GM23338 (cell line): ENCODE data around the gene B3GALT4. TPM values are rescaled to one million over a fixed set of nuclear protein-coding genes. Genes with fewer than 3 reads are reported as not detected.

Experiments used
- ATAC-seq: fragments of 200-7000 bp; cut with Tn5 transposase; 3 replicates; pipeline ENCODE4 v1.9.1; 2020
- DNase-seq: peaks from one replicate; pipeline ENCODE4 v3.0.0-alpha.2; 2015; ENCODE audit warnings: low spot score
- H2AFZ ChIP-seq: fragments of 200-600 bp; sonication (generic); 2 replicates; pipeline ENCODE4 v1.8.0; 2016; ENCODE audit warnings: antibody characterized with exemption, mild to moderate bottlenecking, moderate library complexity
- H3F3A ChIP-seq: fragments of 200-600 bp; sonication (generic); replicated peaks from 2 replicates; pipeline ENCODE4 v1.8.0; 2017; ENCODE audit warnings: antibody characterized with exemption, mixed run types, low read depth
- H3K27ac ChIP-seq: fragments of 200-600 bp; sonication (generic); 2 replicates; pipeline ENCODE4 v1.6.1; 2016; ENCODE audit warnings: low read depth
- H3K27me3 ChIP-seq: fragments of 200-600 bp; sonication (generic); 2 replicates; pipeline ENCODE4 v1.8.0; 2016; ENCODE audit warnings: mild to moderate bottlenecking, mixed run types, moderate library complexity; ENCODE audit not compliant: insufficient read depth
- H3K36me3 ChIP-seq: fragments of 200-600 bp; sonication (generic); 2 replicates; pipeline ENCODE4 v1.8.0; 2016; ENCODE audit warnings: mild to moderate bottlenecking; ENCODE audit not compliant: insufficient read depth
- H3K4me1 ChIP-seq: fragments of 200-600 bp; sonication (generic); 2 replicates; pipeline ENCODE4 v1.8.0; 2016; ENCODE audit warnings: mild to moderate bottlenecking, moderate library complexity; ENCODE audit not compliant: insufficient read depth
- H3K4me2 ChIP-seq: fragments of 200-600 bp; sonication (generic); 2 replicates; pipeline ENCODE4 v1.7.1; 2017; ENCODE audit warnings: mixed run types
- H3K4me3 ChIP-seq: fragments of 200-600 bp; sonication (generic); 2 replicates; pipeline ENCODE4 v1.6.1; 2016; ENCODE audit warnings: mixed run types
- H3K79me2 ChIP-seq: fragments of 200-600 bp; sonication (generic); replicated peaks from 2 replicates; pipeline ENCODE4 v1.8.0; 2017; ENCODE audit warnings: mild to moderate bottlenecking; ENCODE audit not compliant: insufficient read depth
- H3K9me2 ChIP-seq: fragments of 200-600 bp; sonication (generic); 2 replicates; pipeline ENCODE4 v1.8.0; 2017; ENCODE audit not compliant: insufficient read depth
- H4K20me1 ChIP-seq: fragments of 200-600 bp; sonication (generic); replicated peaks from 2 replicates; pipeline ENCODE4 v1.8.0; 2017; ENCODE audit warnings: mild to moderate bottlenecking; ENCODE audit not compliant: insufficient read depth
- H3K27ac Mint-ChIP-seq: 2 replicates; pipeline ENCODE4 v1.8.0; 2020; ENCODE audit warnings: inconsistent platforms, mild to moderate bottlenecking, moderate library complexity, mixed read lengths
- H3K27me3 Mint-ChIP-seq: 3 replicates; pipeline ENCODE4 v1.8.0; 2022; ENCODE audit warnings: low read depth, mild to moderate bottlenecking, moderate library complexity, mixed read lengths, inconsistent platforms; ENCODE audit not compliant: insufficient read depth, poor library complexity
- H3K36me3 Mint-ChIP-seq: 3 replicates; pipeline ENCODE4 v1.8.0; 2021; ENCODE audit warnings: low read depth, mild to moderate bottlenecking, inconsistent platforms, moderate library complexity, mixed read lengths
- H3K4me1 Mint-ChIP-seq: 3 replicates; pipeline ENCODE4 v1.8.0; 2020; ENCODE audit warnings: mild to moderate bottlenecking, inconsistent platforms, mixed read lengths
- H3K4me3 Mint-ChIP-seq: 3 replicates; pipeline ENCODE4 v1.8.0; 2021; ENCODE audit warnings: moderate library complexity, mild to moderate bottlenecking, inconsistent platforms, mixed read lengths
- H3K9me3 Mint-ChIP-seq: 3 replicates; pipeline ENCODE4 v1.8.0; 2020; ENCODE audit warnings: moderate library complexity, mild to moderate bottlenecking, inconsistent platforms, mixed read lengths
- CREB1 ChIP-seq: fragments of 250-450 bp; sonication (Bioruptor Pico); IDR thresholded peaks from 2 replicates; pipeline ENCODE4 v1.5.0; 2020; ENCODE audit warnings: low read depth, mild to moderate bottlenecking, moderate library complexity
- ETS1 ChIP-seq: IDR thresholded peaks from 2 replicates; pipeline ENCODE4 v1.6.1; 2016; ENCODE audit warnings: antibody characterized with exemption
- EZH2 ChIP-seq: fragments of 200-600 bp; sonication (generic); IDR thresholded peaks from one replicate; pipeline ENCODE4 v1.8.0; 2017; ENCODE audit warnings: antibody characterized with exemption, mild to moderate bottlenecking, low read depth; ENCODE audit not compliant: unreplicated experiment
- EZH2phosphoT487 ChIP-seq: fragments of 200-600 bp; sonication (generic); IDR thresholded peaks from one replicate; pipeline ENCODE4 v1.8.1; 2018; ENCODE audit warnings: antibody characterized with exemption; ENCODE audit not compliant: unreplicated experiment
- JUNB ChIP-seq: IDR thresholded peaks from one replicate; pipeline ENCODE4 v1.6.1; 2016; ENCODE audit warnings: antibody characterized with exemption; ENCODE audit not compliant: unreplicated experiment
- NANOG ChIP-seq: IDR thresholded peaks from 2 replicates; pipeline ENCODE4 v1.6.1; 2016; ENCODE audit warnings: antibody characterized with exemption, borderline replicate concordance
- POLR2AphosphoS5 ChIP-seq: IDR thresholded peaks from 2 replicates; pipeline ENCODE4 v1.6.1; 2016; ENCODE audit warnings: antibody characterized with exemption, low read depth
- STAT1 ChIP-seq: IDR thresholded peaks from one replicate; pipeline ENCODE4 v1.6.1; 2016; ENCODE audit warnings: antibody characterized with exemption; ENCODE audit not compliant: unreplicated experiment
- ZNF114 ChIP-seq: fragments of 250-450 bp; sonication (Bioruptor Pico); IDR thresholded peaks from 2 replicates; pipeline ENCODE4 v1.5.0; 2020; ENCODE audit warnings: mild to moderate bottlenecking, moderate library complexity
- ZNF331 ChIP-seq: fragments of 250-450 bp; sonication (Bioruptor Pico); IDR thresholded peaks from 2 replicates; pipeline ENCODE4 v1.5.0; 2020; ENCODE audit warnings: low read depth, mild to moderate bottlenecking, moderate library complexity
- ZNF462 ChIP-seq: fragments of 250-450 bp; sonication (Bioruptor Pico); IDR thresholded peaks from 2 replicates; pipeline ENCODE4 v1.5.0; 2020; ENCODE audit warnings: mild to moderate bottlenecking, moderate library complexity
- polyA plus RNA-seq: library from polyadenylated mRNA; unstranded; fragments of >200 nt; fragmentation: Nextera tagmentation; extraction: Ambion mirVana; gene quantifications from 2 replicates; pipeline ENCODE4 v1.2.1, GENCODE V29; 2016
- total RNA-seq: library from RNA; depleted of rRNA; stranded (reverse); fragments of >200 nt; shearing (Covaris generic); gene quantifications from 2 replicates; pipeline ENCODE4 v1.2.3, GENCODE V29; 2014
- TF ChIP-seq, protein P1 (sequence below), 2 experiments: fragments of 200-600 bp in 1 of 2; sonication (generic) in 1 of 2; conservative IDR thresholded peaks; 2 replicates each; pipeline versions ENCODE4 v1.5.1 to v1.6.1; 2016 to 2017; ENCODE audit warnings: antibody characterized with exemption in 2 of 2, low read depth in 2 of 2, mild to moderate bottlenecking in 2 of 2, moderate library complexity in 1 of 2
- TF ChIP-seq, protein P2 (sequence below): IDR thresholded peaks from one replicate; pipeline ENCODE4 v1.6.1; 2018; ENCODE audit warnings: antibody characterized with exemption; ENCODE audit not compliant: unreplicated experiment

The B3GALT4 gene
- total and polyA plus RNA-seq, 2 experiments from 2014 or later: 1.3 to 2.3 TPM

- DNase-seq: no peak
- H3K9me2 ChIP-seq: peaks cover 5% of the 10 kb centered on the region; the same call in 1 of the 2 replicates
- ATAC-seq: no peak
- no peak overlapping the region for H3K4me2 ChIP-seq
- no peak overlapping the region for H3K4me3 Mint-ChIP-seq
- peaks cover 11% of the 10 kb centered on the region for H3K27me3 Mint-ChIP-seq
- H3K27ac ChIP-seq: no peak overlapping the region
- H3K9me3 Mint-ChIP-seq: no peaks in the 10 kb centered on the region
- H3K4me1 ChIP-seq: peaks cover 9% of the 10 kb centered on the region
- H3K36me3 ChIP-seq: no peaks in the 10 kb centered on the region
- H3K27ac Mint-ChIP-seq: no peak overlapping the region
- H3K4me3 ChIP-seq: no peak overlapping the region
- peaks cover 14% of the 10 kb centered on the region for H3K4me1 Mint-ChIP-seq
- H3F3A ChIP-seq: no peaks in the 10 kb centered on the region
- no peaks in the 10 kb centered on the region for H4K20me1 ChIP-seq
- peaks cover 19% of the 10 kb centered on the region; the same call in 1 of the 2 replicates for H3K27me3 ChIP-seq
- no peaks in the 10 kb centered on the region for H3K36me3 Mint-ChIP-seq
- no peaks in the 10 kb centered on the region for H3K79me2 ChIP-seq
- H2AFZ ChIP-seq: no peak overlapping the region
- no peak for TF ChIP-seq POLR2AphosphoS5
- TF ChIP-seq ZNF331: no peak
- TF ChIP-seq, protein P1, sequence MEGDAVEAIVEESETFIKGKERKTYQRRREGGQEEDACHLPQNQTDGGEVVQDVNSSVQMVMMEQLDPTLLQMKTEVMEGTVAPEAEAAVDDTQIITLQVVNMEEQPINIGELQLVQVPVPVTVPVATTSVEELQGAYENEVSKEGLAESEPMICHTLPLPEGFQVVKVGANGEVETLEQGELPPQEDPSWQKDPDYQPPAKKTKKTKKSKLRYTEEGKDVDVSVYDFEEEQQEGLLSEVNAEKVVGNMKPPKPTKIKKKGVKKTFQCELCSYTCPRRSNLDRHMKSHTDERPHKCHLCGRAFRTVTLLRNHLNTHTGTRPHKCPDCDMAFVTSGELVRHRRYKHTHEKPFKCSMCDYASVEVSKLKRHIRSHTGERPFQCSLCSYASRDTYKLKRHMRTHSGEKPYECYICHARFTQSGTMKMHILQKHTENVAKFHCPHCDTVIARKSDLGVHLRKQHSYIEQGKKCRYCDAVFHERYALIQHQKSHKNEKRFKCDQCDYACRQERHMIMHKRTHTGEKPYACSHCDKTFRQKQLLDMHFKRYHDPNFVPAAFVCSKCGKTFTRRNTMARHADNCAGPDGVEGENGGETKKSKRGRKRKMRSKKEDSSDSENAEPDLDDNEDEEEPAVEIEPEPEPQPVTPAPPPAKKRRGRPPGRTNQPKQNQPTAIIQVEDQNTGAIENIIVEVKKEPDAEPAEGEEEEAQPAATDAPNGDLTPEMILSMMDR (conservative IDR thresholded peaks at IDR 0.05; ENCODE audit: low read depth in 2 of 2): no peak
- TF ChIP-seq JUNB: no peak
- no peak for TF ChIP-seq CREB1 (CRISPR knock-in tag)
- no peak for TF ChIP-seq ZNF114
- no peak for TF ChIP-seq EZH2phosphoT487
- TF ChIP-seq ETS1: no peak
- no peak for TF ChIP-seq ZNF462 (CRISPR knock-in tag)
- no peak for TF ChIP-seq NANOG
- TF ChIP-seq, protein P2, sequence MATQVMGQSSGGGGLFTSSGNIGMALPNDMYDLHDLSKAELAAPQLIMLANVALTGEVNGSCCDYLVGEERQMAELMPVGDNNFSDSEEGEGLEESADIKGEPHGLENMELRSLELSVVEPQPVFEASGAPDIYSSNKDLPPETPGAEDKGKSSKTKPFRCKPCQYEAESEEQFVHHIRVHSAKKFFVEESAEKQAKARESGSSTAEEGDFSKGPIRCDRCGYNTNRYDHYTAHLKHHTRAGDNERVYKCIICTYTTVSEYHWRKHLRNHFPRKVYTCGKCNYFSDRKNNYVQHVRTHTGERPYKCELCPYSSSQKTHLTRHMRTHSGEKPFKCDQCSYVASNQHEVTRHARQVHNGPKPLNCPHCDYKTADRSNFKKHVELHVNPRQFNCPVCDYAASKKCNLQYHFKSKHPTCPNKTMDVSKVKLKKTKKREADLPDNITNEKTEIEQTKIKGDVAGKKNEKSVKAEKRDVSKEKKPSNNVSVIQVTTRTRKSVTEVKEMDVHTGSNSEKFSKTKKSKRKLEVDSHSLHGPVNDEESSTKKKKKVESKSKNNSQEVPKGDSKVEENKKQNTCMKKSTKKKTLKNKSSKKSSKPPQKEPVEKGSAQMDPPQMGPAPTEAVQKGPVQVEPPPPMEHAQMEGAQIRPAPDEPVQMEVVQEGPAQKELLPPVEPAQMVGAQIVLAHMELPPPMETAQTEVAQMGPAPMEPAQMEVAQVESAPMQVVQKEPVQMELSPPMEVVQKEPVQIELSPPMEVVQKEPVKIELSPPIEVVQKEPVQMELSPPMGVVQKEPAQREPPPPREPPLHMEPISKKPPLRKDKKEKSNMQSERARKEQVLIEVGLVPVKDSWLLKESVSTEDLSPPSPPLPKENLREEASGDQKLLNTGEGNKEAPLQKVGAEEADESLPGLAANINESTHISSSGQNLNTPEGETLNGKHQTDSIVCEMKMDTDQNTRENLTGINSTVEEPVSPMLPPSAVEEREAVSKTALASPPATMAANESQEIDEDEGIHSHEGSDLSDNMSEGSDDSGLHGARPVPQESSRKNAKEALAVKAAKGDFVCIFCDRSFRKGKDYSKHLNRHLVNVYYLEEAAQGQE: no peak
- no peak for TF ChIP-seq EZH2
- no peak for TF ChIP-seq STAT1
These were observed 39.2 kb upstream of the B3GALT4 start for GRCh38 chr6:33237741-33238140.
